GM20000 (cell line): ENCODE data around the gene MINDY3.

Experiments used
- DNase-seq: peaks from one replicate; pipeline ENCODE4 v3.0.0; 2012; ENCODE audit warnings: low spot score
- CTCF ChIP-seq: IDR thresholded peaks from 2 replicates; pipeline ENCODE4 v1.5.1; 2012; ENCODE audit warnings: mild to moderate bottlenecking, control low read depth; ENCODE audit errors: extremely low read depth, missing control alignments

The MINDY3 gene

DNA sequence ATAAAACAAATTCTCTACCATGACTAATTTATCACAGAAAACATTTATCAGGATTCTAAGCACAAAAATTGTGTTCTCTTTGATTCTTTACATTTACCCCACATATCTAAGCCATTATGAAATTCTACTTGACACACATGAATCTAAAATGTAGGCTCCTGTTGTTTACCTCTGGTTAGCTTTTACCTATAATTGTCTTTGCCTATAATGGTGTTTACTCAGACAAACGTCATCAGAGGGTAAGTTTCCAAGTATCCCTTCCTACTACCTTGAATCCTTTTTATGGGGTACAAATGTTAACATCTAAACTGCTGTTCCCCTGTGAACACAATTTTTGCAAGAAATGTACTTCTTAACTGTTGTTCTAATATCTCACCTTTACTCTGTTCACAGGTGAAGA lies 63.5 kb downstream of the MINDY3 start:
- TF ChIP-seq CTCF = no peak
- DNase-seq = no peak

- no peak for TF ChIP-seq CTCF
- no peak for DNase-seq
Measured at GRCh38 chr10:15796098-15796759, 64.1 kb downstream of the MINDY3 start.

GRCh38 chr10:15795036-15795792 lies 65.1 kb downstream of the MINDY3 start:
- no peak for TF ChIP-seq CTCF
- DNase-seq = no peak

DNA sequence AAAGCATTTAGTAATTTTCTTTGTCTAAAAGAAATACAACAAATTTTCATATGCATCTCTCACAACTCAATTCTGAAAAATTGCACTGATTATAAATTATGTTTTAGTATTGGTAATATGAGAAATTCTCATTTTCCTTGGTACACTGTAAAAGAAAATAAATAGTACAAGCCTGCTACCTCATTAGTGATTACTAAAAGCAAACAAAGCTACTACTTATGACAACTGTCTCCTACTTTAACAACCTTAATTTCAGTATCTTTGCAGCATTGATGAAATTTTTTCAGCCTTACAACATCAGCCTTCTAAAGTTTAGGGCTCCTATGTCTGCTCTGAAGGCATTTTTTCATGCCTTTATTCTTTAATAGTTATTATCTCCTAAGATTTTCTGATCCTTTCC lies 65.7 kb downstream of the MINDY3 start:
- DNase-seq = no peak
- no peak for TF ChIP-seq CTCF

GRCh38 chr10:15793664-15794063 lies 66.6 kb downstream of the MINDY3 start:
- DNase-seq = no peak
- no peak for TF ChIP-seq CTCF

DNA sequence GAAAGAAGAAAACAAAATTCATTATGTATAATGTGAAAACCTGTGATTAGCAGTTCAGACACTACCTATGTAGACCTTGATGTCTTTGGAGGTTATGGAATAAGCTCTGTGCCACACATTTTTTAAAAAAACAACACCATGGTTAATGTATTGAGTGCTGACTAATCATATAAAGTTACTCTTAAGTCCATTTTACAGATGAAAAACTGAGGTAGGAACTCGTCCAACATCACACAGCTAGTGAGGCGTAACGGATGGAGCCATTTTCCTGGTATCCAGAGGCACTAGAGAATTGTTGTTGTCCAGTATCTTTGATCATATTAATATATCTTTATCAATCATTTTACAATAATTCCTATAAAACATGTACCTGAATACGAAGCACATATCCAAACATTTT lies 67.5 kb downstream of the MINDY3 start:
- no peak for TF ChIP-seq CTCF
- DNase-seq = no peak

- TF ChIP-seq CTCF = no peak
- DNase-seq = no peak
Measured at GRCh38 chr10:15791816-15792524, 68.3 kb downstream of the MINDY3 start.
